ENCODE measurements around the gene UVRAG. TPM values are rescaled to one million over a fixed set of nuclear protein-coding genes. Genes with fewer than 3 reads are reported as not detected.
A peak's percentile ranks its signal among the peaks of the same experiment; 100 is the strongest.

Gene UVRAG
- total and polyA plus RNA-seq, 2 experiments from 2014 or later, result 21.6 to 34.0 TPM

DNA sequence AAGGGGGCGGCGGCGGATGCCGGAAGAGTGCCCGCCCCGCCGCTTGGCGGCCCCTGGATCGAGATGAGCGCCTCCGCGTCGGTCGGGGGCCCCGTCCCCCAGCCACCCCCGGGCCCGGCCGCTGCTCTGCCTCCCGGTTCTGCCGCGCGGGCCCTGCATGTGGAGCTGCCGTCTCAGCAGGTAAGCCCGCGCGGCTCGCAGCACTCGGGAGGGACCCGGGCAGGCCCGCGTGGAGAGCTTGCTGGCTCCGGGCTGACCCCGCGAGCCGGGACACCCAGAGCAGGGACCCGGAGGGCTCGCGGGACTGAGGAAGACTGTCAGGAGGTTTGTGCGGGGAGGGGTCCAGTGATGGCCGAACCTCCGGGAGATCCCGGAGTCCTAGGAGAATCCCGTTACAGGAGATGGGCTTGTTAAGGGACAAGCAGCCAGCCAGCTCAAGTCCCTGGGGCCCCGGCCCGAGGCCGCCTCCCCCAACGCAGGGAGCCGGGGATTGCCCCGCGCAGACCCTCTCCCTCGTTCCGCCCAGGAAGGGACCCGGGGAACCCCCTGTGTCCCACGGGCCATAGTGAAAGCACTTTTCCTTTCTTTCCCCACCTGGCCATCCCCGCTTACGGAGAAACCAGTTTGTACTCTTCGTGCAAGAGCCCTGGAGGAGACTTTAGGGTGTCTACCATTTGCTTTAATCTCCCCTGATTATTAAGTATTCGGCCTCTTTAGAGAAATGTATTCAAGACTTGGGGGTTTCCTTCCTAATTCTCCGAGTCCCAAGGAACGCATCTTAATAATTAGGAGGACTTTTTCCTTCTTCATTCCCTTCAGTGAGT lies 547 bp downstream of the UVRAG start:
- H3K27ac ChIP-seq, result peak overlapping the region; percentile 84
- peaks cover 17% of the 10 kb centered on the region for H3K4me1 ChIP-seq (ENCODE audit: low read depth)
- TF ChIP-seq, protein P1, sequence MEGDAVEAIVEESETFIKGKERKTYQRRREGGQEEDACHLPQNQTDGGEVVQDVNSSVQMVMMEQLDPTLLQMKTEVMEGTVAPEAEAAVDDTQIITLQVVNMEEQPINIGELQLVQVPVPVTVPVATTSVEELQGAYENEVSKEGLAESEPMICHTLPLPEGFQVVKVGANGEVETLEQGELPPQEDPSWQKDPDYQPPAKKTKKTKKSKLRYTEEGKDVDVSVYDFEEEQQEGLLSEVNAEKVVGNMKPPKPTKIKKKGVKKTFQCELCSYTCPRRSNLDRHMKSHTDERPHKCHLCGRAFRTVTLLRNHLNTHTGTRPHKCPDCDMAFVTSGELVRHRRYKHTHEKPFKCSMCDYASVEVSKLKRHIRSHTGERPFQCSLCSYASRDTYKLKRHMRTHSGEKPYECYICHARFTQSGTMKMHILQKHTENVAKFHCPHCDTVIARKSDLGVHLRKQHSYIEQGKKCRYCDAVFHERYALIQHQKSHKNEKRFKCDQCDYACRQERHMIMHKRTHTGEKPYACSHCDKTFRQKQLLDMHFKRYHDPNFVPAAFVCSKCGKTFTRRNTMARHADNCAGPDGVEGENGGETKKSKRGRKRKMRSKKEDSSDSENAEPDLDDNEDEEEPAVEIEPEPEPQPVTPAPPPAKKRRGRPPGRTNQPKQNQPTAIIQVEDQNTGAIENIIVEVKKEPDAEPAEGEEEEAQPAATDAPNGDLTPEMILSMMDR (IDR thresholded peaks at IDR 0.05; ENCODE audit: low read depth, low read length), result no peak
- H3K27me3 ChIP-seq, result no peaks in the 10 kb centered on the region
- no peaks in the 10 kb centered on the region for H3K9me3 ChIP-seq (ENCODE audit: low read depth)
- no peaks in the 10 kb centered on the region for H3K36me3 ChIP-seq
- H3K4me3 ChIP-seq, result peak overlapping the region; percentile 83
- DNase-seq (ENCODE audit: low read depth in 1 of 2, low spot score in 1 of 2), result peak in 1 of 2 donors; percentile 32

DNA sequence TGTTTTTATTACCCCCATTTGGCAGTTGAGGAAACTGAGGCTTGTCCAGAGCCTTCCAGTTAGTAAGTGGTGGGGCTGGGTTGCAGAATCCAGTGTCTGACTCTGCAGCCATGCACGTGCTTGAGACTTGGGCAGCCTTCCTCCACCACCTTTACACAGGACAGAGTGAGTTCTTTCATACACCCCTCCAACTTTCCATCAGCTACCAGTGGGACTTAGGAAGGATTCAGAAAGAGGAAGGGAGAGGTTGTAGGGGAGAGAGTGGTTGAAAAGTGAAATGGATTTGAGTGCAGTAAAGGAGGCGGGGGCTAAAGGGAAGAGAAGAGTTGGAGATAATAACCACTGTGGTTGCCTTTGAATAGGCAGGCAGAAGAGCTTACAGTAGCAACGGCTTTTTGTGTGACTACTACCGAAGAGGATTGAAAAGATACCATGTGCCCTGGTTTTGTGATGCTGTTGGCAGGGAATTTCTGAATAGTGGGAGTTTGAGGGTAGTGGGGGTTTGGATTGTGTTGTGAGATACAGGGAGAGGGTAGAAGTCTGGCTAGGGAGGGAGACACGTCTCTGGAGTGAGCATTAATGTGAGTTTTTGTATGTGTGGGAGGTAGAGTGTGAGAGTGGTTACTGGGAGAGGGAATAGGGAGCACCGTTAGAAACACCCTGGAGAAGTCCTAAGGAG lies 1.7 kb downstream of the UVRAG start:
- Histone ChIP-seq H3K27ac (no peak overlapping the region), H3K9me3 (ENCODE audit: low read depth) (no peaks in the 10 kb centered on the region), H3K27me3 (no peaks in the 10 kb centered on the region), H3K4me3 (peak overlapping the region; percentile 83), H3K36me3 (no peaks in the 10 kb centered on the region), H3K4me1 (ENCODE audit: low read depth) (peaks cover 17% of the 10 kb centered on the region)
- TF ChIP-seq, protein P1 (IDR thresholded peaks at IDR 0.05; ENCODE audit: low read depth, low read length), result no peak
- peak in 1 of 2 donors; percentile 27 for DNase-seq (ENCODE audit: low read depth in 1 of 2, low spot score in 1 of 2)

DNA sequence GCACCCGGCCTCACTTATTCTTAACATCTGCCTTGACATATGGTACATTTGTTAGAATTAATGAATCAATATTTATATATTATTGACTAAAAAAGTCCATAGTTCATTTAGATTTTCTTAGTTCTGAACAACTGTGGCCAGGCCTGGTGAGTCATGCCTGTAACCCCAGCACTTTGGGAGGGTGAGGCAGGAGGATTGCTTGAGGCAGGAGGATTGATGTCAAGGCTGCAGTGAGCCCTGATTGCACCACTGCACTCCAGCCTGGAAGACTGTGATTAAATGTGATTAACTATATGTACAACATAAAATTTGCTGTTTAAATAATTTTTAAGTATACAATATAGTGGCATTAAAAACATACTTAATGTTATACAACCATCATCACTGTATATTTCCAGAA lies 5.6 kb downstream of the UVRAG start:
- peak in 1 of 2 donors; percentile 37 for DNase-seq (ENCODE audit: low read depth in 1 of 2, low spot score in 1 of 2)
- peaks cover 4% of the 10 kb centered on the region for H3K4me1 ChIP-seq (ENCODE audit: low read depth)

DNA sequence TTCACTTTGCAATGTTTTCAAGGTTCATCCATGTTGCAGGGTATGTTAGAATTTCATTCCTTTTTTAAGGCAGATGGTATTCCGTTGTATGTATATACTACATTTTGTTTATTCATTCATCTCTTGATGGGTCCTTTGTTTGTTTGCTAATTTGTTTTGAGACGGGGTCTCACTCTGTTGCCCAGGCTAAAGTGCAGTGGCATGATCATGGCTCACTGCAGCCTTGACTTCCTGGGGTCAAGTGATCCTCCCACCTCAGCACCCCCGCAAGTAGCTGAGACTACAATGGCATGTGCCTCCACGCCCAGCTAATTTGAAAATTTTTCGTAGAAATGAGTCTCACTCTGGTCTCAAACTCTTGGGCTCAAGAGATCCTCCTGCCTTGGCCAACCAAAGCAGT lies 6.2 kb downstream of the UVRAG start:
- Histone ChIP-seq H3K9me3 (ENCODE audit: low read depth) (no peaks in the 10 kb centered on the region), H3K4me1 (ENCODE audit: low read depth) (peaks cover 5% of the 10 kb centered on the region), H3K27ac (no peak overlapping the region), H3K27me3 (no peaks in the 10 kb centered on the region), H3K4me3 (no peak overlapping the region), H3K36me3 (no peaks in the 10 kb centered on the region)
- TF ChIP-seq, protein P1 (IDR thresholded peaks at IDR 0.05; ENCODE audit: low read depth, low read length), result no peak
- DNase-seq (ENCODE audit: low read depth in 1 of 2, low spot score in 1 of 2), result no peak

More for the DNA sequence above, 5.6 kb downstream of the UVRAG start:
- TF ChIP-seq, protein P1 (IDR thresholded peaks at IDR 0.05; ENCODE audit: low read depth, low read length), result no peak
- Histone ChIP-seq H3K36me3 (no peaks in the 10 kb centered on the region), H3K4me3 (no peak overlapping the region), H3K27ac (no peak overlapping the region), H3K9me3 (ENCODE audit: low read depth) (no peaks in the 10 kb centered on the region), H3K27me3 (no peaks in the 10 kb centered on the region)

DNA sequence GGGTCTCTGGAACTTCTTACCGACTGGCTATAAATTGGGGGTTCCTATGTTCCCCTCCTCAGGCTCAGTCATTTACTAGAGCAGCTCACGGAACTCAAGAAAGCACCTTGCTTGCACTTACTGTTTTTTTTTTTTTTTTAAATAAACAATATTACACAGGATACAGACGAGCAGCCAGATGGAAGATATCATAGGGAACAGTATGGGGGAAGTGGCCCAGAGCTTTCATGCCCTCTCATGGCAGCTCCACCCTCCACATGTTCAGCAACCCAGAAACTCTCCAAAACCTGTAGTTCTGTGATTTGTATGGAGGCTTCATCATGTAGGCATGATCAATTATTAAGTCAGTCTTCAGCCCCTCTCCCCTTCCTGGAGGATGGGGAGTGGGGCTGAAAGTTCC lies 7.5 kb downstream of the UVRAG start:
- TF ChIP-seq, protein P1 (IDR thresholded peaks at IDR 0.05; ENCODE audit: low read depth, low read length), result no peak
- Histone ChIP-seq H3K27me3 (no peaks in the 10 kb centered on the region), H3K4me3 (no peak overlapping the region), H3K27ac (no peak overlapping the region), H3K36me3 (no peaks in the 10 kb centered on the region), H3K9me3 (ENCODE audit: low read depth) (no peaks in the 10 kb centered on the region), H3K4me1 (ENCODE audit: low read depth) (peaks cover 2% of the 10 kb centered on the region)
- no peak for DNase-seq (ENCODE audit: low read depth in 1 of 2, low spot score in 1 of 2)

All from cardiac muscle cell (in vitro differentiated cells and primary cell).